Activated CD4-positive, CD25-positive, alpha-beta regulatory T cell (primary cell): ENCODE results near the gene KCNK2.

Experiments used
- DNase-seq, 4 experiments: peaks; one replicate each; lab custom pipeline; 2025; lab: John Stamatoyannopoulos, UW

KCNK2 gene, protein sequence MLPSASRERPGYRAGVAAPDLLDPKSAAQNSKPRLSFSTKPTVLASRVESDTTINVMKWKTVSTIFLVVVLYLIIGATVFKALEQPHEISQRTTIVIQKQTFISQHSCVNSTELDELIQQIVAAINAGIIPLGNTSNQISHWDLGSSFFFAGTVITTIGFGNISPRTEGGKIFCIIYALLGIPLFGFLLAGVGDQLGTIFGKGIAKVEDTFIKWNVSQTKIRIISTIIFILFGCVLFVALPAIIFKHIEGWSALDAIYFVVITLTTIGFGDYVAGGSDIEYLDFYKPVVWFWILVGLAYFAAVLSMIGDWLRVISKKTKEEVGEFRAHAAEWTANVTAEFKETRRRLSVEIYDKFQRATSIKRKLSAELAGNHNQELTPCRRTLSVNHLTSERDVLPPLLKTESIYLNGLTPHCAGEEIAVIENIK

DNA sequence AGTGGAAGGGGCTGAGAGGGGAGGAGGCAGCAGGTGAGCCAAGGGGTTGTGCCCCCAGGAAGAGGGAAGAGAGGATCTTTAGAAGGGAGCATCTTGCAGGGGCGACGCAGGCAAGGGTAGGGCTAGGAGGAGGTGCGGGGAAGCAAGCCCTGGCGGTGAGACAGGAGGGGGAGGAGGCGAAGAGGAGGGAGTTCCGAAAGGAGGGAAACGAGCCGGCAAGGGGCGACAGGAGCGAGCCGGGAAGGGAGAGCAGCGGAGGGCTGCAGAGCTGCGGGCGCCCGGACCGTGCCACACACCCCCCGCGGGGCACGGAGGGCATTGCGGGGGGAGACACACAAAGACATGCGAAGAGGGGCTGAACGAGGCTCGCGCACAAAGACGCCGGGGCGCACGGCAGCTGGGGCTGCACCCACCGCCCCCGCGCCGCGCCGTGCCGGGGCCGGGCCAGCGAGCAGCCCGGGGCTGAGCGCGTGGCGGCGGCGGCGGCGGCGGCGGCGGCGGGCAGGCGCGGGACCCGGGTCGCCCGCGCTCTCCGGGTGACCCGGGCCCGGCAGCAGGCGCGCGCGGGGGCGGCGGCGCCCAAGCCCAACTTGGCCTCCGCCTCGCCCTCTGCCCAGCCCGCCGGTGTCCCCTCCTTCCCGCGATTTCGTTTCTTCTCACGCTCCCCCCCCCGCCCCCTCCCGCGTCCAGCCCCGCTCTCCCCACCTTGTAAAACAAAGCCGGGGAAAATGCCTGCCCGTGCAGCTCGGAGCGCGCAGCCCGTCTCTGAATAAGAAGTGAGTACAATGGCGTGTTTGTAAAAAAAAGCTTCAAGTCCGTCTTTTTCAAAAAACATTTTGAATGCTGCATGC, at the start of gene KCNK2:
Gene KCNK2, plus strand, starts transcription at position 206 of the 851 bp plus-strand sequence. CDS start 649 bp downstream, outside the sequence.
- no peak for DNase-seq

DNA sequence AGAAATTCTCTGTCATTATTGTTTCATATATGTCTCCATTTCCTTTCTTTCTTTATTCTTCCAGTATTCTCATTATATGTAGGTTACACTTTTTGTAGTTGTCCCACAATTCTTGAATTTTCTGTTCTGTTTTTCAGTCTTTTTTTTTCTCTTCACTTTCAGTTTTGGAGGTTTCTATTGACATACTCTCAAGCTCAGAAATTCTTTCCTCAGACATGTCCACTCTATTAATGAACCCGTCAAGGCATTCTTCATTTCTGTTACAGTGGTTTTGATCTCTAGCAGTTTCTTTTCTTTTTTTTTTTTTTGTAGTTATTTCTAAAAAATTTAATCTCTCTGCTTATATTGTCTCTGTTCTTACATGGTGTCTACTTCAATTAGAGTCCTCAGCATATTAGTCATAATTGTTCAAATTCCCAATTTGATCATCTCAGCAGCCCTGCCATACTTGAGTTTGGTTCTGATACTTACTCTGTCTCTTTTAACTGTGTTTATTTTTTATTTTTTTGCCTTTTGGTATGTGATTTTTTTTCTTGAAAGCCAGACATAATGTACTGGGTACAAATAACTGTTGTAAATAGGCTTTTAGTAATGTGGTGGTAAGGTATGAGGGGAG, 49.5 kb upstream of the KCNK2 start:
- DNase-seq = no peak

DNA sequence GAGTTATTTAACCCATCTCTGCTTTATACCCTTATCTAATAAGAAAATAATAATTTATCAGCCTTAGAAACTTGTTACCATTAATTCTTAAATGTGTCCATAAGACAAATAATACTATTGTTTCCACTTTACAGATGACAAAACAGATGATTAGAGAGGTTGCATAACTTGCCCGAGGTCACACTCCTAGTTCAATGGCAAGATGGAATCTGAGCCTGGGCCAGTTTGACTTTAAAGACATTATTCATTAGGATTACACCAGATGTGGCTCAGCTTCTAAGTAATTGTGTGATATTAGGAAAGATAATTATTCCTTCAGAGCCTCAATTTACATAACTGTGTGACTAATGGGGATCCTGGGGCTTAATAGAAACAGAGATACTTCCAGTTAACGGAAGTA, 42.3 kb upstream of the KCNK2 start:
- no peak for DNase-seq

DNA sequence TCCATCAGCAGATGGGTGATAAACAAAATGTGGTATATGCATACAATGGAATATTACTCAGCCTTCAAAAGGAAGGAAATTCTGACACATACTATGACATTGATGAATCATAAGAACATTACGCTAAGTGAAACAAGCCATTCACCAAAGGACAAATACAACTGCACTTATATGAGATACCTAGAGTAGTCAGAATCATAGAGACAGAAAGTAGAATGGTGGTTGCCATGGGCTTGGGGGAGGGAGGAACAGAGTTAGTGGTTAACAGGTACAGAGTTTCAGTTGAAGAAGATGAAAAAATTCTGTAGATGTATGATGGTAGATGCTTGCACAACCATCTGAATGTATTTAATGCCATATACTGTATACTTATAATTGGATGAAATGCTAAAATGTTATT, 39.1 kb upstream of the KCNK2 start:
- DNase-seq = no peak

DNA sequence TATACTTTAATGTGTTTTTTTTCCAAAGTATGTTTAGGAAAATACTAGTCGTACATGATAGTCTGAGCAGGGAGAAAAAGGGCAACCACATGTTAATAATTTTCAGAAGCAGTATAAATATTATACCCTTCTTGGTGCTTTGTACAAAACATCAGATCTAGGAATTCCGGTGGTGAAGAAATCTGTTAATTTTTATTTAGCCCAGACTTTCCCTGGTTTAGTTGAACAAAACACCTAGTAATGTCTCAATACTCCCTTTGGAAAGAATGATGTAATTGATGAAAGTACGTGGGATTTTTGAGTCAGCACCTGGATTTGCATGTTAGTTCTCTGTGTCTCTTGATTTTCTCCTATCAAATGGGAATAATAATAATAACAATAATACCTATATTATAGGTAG, 38.4 kb upstream of the KCNK2 start:
- DNase-seq = no peak

DNA sequence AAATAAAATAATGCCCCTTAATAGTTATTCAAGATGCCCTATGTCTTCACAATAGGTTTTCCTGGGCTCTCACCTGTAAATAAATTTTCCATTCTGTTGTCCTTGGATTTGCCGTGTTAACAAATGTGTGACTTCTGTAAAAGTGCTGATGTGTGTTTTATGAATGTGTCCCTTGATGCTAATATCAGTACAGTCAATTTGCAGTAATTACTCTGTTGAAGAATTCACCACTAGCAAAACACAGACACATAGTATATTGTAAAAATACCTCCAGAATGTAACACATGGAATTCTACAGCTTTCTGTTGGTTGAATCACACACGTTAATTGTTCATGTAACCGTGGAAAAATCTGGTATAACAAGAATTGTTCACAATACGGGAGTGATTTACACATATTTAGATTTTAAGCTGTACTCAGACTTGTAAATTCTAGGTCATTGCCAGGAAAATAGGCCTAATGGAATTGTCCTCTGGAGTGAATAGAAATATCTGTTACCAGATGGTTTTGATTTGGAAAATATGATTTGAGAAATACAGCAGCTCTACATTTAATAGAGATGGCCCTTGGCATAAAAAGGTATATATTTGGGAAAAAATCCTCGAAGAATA, 36.7 kb upstream of the KCNK2 start:
- no peak for DNase-seq

DNA sequence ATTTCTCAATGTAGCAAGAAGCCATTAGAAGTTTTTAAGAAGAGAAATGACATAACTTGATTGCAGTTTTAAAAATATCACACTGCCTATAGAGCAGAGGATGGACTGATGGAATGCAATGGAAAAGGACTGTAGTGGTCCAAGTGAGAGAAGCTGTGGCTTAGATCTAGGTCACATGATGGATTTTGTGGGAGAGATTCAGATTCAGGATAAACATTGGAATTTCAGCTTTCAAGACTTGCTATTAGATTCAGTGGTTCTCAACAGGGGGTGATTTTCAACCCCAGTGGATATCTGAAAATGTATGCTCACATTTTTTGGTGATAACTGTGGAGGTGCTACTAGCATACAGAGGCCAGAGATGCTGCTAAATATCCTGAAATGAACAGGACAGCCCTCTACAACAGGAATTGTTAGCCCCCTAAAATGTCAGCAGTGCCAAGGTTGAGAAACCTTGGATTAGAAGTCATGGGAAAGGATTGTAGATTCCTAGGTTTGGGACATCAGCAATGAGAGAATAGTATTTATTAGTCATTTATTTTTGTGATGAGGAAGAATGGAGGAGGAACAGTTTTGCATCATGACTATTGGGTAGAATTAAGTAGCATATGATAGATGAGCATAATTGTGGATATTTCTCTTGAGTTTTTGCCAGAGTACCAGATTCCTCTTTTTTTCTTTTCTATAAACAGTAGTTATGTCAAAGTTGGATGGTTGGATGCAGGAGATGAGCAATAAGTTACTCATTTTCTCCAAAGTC, 30.1 kb upstream of the KCNK2 start:
- DNase-seq = no peak

DNA sequence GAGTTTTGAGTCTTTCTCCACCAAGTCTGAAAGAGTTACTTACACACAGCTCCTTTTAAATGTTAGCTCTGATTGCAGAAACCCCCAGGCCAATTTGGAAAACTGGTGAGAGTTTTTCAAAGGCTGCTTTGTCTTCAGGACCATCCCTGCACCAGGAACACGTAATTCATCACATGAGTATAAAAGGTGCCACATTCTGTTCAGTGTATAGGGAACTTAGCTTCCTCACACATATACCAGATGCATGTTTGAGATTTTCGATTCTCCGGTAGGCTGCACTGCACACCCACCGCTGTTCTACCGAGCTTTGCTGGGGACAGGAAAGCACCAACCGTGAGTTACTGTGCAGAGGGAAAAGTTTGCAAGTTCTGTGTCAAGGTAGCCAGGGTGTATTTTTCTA, 28.3 kb upstream of the KCNK2 start:
- no peak for DNase-seq

DNA sequence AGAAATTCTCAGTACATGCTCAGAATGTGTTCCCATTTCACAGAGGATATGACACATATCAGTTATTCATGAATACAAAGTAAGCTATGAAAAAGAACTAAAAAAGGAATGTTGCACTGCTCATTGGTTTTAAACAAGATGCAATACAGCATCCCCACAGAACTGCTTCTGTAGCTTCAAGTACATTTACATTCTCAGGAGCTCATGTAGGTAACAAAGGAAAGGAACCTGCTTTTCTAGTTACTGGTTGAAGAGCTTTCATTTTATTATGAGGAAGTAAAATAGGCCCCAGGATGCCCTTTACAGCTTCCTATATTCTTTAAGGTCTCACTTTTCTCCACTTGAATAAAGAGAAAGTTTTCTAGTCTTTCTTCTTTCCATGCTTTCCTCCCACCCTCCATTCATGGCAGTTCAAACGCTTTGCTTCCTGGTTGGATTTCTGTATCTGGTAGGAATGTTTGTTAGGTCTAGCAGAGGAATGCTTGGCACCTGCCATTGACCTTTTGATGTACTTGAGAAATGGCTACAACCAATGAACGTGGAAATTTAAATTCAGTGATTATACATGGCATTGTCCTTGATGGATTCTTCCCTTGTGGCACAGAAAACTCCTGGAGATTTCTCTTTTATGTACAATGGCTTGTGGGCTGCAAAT, 27.1 kb upstream of the KCNK2 start:
- no peak for DNase-seq

DNA sequence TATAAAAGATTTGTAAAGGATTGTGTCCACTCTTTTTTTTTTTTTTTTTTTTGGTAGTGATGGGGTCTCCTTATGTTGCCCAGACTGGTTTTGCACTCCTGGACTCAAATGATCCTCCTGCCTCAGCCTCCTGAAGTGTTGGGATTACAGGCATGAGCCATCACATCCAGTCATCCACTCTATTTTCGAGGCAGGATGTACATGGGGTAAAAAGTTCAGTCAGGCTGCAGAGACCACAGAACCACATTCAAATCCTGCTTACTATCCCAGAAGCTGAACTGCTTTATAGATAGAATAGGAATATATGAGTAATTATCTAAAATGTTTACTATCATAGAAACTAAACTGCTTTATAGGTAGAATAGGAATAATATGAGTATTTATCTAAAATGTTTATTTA, 26.0 kb upstream of the KCNK2 start:
- no peak for DNase-seq

DNA sequence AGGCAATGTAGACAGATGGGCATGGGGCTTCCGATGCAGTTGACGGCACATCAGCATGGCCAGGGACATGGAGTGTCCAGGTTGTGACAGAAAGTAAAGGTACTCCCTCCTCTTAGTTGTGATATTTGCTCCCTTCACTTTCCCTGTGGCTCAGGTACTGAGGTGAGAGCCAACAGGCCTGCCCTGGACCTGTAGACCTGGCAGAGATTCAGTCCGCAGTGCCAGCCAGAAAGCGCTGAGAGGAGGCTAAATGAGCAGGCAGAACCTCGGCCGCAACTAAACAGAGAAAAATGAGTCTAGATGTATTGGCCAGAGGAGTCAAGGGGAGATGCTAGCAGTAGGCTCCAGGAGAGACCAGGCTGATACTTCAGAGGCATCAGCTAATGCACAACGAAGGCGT, 22.6 kb upstream of the KCNK2 start:
- no peak for DNase-seq

DNA sequence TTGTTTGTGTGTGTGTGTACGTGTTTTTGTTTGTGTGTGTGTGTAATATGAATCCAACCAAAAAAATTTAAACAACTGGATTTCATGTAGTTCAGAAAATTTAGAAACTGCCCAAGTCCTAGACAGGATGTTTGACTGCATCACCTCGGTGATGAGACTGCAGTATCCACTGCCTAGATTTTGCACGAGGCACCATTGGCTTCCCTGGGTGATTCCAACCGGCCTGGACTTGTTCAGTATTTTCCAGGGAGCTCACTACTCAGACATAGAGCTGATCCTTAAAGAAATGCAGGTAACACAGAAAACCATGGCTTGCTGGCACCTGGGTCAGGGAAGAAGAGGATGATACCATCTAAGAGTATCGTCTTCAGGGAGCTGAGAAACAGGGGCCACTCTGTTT, 18.2 kb upstream of the KCNK2 start:
- DNase-seq = no peak

DNA sequence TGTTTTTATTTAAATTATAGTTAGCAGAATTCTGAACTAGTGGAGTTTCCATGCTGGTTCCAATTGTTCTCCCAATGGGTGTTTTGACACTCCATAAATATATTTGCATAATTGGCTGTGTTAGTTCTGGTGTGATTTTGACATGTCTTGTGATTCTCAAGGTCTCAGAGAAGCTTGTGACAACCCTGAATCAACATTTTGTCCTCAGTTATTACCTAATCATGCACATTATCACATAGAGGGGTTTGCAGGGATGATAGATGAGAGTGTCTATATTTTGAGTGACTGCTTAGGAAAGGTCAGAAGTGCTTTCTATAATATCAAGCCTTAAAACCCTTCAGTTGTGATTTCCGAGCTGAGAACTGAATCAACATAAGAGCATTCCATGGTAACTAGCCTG, 11.5 kb upstream of the KCNK2 start:
- no peak for DNase-seq

DNA sequence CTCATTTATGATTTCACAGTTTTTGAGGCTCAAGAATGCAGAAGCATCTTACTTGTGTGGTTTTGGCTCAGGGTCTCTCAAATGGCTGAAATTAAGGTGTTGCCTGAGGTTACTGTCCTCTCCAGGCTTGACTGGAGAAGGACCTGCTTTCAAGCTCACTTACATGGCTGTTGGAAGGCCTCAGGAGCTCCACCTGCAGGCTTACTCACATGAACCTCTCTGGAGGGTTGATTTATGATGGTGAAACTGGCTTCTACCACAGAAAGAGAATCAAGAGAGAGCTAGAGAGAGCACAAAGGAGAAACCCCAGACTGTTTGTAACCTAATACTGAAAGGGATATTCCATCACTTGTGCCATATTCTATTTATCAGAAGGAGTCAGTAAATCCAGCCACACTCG, 6.2 kb upstream of the KCNK2 start:
- no peak for DNase-seq

DNA sequence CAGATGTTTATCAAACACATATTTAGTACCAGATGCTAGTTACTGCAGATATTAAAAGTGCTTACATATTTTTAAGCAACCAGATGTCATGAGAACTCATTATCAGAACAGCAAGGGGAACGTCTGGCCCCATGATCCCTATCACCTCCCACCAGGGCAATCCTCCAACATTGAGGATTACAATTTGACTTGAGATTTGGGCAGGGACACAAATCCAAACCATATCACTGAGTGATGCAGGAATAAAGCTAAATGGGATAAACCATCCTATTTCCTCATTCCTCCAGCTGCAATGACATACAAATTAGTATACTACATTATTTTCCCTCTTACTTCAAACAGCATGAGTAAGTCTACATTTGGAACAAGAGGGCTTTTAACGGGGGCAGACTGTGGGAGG, 3.1 kb upstream of the KCNK2 start:
- no peak for DNase-seq

DNA sequence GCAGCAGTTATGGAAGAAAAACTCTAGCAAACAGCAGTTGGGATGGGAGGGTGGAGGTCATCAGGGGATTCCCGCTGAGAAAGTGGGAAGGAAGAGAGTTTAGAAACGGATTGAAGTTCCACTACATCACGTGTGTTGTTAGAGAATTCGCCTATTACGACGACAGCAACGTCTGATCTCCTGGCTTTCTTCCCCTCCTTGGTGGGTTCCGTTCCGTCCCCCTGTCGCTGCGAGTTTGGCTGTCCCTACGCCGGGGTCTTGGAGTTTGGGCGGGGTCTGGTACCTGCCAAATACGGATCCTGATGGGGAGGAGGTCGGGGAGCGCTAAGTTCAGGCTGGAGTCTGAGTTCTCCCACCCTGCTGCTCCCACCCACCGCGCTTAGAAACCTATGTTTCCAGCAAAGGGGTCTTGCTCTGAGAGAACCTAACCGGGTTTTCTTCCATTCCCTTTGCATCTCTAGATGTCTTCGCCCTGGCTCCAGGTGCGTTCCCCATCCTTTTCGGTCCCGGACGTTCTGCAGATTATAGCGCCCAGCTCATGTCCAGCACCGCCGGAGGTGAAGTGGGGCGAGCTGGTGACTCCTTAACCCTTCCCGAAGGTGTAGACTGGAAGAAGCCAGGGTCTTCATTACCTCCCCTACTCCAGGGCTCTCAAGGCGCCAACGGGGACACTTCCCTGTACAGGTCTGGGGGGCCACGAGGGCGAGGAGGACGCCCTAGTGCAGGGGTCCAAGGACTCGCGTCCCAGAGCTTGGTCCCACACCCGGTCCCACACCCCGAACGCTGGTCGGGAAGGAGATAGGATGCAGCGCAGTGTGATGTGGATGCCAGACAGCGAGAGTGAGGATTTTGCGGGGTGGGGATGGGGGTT, 641 bp upstream of the KCNK2 start:
- DNase-seq = no peak

DNA sequence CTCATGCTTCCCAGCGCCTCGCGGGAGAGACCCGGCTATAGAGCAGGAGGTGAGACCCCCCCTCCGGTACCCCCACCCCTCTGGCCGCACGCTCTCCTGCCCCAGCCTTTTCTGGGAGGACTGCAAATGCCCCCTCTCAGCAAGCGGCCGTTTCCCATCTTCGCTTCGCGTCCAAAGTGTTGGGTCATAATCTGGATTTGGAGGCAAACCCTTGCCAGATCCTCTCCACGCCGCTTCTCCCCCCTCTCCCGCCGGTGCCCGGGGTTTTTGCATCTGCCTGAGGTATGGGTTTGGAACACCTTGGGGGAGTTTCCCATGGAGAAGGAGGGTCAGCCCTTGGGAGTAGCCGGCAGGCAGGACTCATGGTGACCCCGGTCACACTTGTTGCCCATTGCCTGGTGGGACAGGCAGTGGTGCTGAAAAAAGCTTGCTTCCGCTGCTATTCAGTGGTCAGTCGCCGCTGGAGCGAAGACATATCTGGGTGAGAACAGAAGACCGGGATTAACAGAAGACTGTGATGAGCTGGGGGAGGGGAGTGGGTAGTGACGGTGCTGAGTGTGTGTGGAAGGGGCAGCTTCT, 935 bp downstream of the KCNK2 start:
- no peak for DNase-seq

DNA sequence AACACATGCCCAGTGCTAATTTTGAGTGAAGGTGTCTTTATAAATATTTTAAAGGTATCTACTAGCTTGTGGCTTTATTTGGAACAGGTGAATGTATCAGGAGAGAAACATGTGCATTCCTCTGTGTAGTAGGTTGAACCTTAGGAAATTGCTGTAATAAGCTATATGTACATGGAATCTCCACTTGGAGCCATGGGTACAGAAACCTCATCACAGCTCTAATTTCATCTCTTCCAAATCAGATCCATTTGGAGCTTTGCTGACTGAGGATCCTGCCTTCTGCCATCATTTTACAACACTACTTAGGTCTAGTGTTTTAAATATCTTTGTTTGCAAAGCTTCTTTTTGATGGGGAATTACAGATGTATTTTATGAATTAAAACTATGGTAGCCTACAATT, 2.1 kb downstream of the KCNK2 start:
- no peak for DNase-seq

DNA sequence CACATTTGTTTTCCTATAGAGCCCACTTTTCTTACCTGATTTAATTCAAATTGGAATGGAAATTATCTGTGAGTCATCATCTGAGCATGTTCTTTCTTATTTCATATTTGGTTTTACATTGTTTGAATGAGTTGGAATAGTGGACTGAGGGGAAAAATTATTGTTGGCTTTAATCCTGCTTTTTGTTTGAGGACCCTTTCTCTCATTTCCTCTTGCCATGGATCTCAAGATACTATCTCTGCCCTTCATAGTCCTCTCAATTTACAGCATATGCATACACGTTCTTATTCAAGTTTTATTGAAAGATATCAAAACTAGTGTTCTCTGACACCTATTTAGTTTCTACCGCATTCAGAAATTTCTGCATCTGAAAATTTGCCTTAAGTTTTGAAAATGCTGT, 5.1 kb downstream of the KCNK2 start:
- DNase-seq = no peak

DNA sequence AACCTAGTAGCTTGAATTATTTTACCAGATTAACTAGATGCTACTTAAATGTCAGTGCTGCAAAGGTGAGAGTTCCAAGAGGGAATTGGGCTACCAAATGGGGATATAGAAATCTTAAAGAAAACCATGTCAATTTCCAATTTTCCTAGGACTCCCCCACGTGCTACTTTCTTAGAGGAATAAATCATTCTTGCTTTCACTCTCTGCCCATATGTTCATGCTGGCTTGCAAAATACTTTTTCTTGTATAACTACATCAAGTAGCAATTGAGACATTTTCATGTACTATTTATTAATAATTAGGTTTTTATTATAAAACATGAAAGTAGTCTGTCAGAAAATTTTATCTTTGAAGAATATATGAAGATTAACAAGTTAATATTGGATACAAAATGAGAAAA, 11.8 kb downstream of the KCNK2 start:
- DNase-seq = no peak
